SK-N-SH treated with all-trans-retinoic acid at 6 μM for 48 hours (cell line): ENCODE data around the gene THSD4.

Experiments
- ESRRG ChIP-seq: fragments of 250-450 bp; sonication (Bioruptor Pico); IDR thresholded peaks from 2 replicates; pipeline ENCODE4 v1.6.1; 2021; ENCODE audit warnings: mild to moderate bottlenecking
- RARB ChIP-seq: fragments of 250-450 bp; sonication (Bioruptor Pico); IDR thresholded peaks from 2 replicates; pipeline ENCODE4 v1.8.0; 2021; ENCODE audit warnings: mild to moderate bottlenecking, moderate library complexity
- TSHZ2 ChIP-seq: fragments of 250-450 bp; sonication (Bioruptor Pico); IDR thresholded peaks from 2 replicates; pipeline ENCODE4 v1.5.0; 2020; ENCODE audit warnings: mild to moderate bottlenecking, moderate library complexity
- ZC3H10 ChIP-seq: fragments of 250-450 bp; sonication (Bioruptor Pico); IDR thresholded peaks from 2 replicates; pipeline ENCODE4 v1.5.1; 2021; ENCODE audit warnings: mild to moderate bottlenecking, moderate library complexity
- ZFP3 ChIP-seq: fragments of 250-450 bp; sonication (Bioruptor Pico); IDR thresholded peaks from 2 replicates; pipeline ENCODE4 v1.5.0; 2020; ENCODE audit warnings: mild to moderate bottlenecking, moderate library complexity

GRCh38 chr15:71345186-71345585 lies 229.9 kb downstream of the THSD4 start:
- no peak for TF ChIP-seq TSHZ2 (CRISPR knock-in tag)
- no peak for TF ChIP-seq ZFP3 (CRISPR knock-in tag)
- TF ChIP-seq ZC3H10 = no peak
- TF ChIP-seq ESRRG (CRISPR knock-in tag) = no peak
- no peak for TF ChIP-seq RARB (CRISPR knock-in tag)
